KBM-7 (cell line): ENCODE measurements around the gene SUGT1.
A peak's percentile ranks its signal among the peaks of the same experiment; 100 is the strongest.
"Not testable (repeated sequence)": the region's sequence is repeated elsewhere in the genome, so short reads cannot be mapped to it uniquely, and the experiment has no call there.

Experiments used
- DNase-seq: peaks from one replicate; pipeline ENCODE4 v3.0.0-alpha.2; 2015
- in situ Hi-C: fragments of 300-500 bp; cut with MboI; formaldehyde crosslinking; loops from 2 replicates; pipeline ENCODE4 v1.14.3; 2020; ENCODE audit warnings: low sequenced_read_pairs, low pct_unique_long_range_greater_than_20kb, mixed read lengths

Gene SUGT1

DNA sequence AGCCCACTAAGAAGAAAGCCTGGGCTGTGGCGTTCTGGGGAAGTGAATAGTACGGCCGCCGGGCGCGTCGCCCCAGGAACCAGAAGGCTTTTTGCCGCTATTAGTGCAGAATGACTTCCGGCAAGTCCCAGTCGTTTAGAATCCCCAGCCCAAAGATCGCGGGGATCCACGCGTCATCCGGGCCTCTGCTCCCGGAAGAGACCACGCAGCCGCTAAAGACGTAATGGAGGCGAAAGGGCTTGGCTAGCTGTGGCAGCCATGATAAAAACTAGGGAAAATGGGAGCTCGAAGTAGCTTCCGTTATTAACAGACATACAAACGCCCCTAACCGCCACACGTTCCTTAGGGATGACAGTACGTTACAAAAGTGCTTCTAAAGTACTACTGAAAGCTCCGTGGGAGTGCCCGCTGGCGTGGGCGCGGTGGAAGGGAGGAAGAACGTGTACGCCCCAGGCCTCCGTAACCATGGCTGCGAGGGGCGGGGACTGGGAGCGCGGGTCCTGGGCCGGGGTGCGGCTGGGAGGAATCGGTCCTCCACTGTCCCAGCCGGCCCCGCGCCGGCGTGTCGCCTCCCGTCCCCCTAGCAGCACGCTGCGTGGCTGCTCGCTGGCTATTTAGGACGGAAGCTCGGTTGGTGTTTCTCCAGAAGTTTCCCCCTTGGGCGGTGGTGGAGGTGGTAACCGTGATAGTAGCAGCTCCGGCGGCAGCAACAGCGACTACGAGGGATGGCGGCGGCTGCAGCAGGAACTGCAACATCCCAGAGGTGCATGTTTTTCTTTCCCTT lies at the start of gene SUGT1:
Gene SUGT1 (plus strand): TSS at position 641 of the 784 bp plus-strand sequence. CDS start 85 bp downstream, at position 726.
- in situ Hi-C loops, result no loop called here
- peak; percentile 98 for DNase-seq

- in situ Hi-C loops, result not testable (repeated sequence)
These were observed 49.3 kb upstream of the SUGT1 start for GRCh38 chr13:52603316-52603715.

GRCh38 chr13:52606126-52606525 lies 46.5 kb upstream of the SUGT1 start:
- in situ Hi-C loops, DNase-seq: not testable (repeated sequence)

More at GRCh38 chr13:52603316-52603715, 49.3 kb upstream of the SUGT1 start:
- DNase-seq, result not testable (repeated sequence)

DNA sequence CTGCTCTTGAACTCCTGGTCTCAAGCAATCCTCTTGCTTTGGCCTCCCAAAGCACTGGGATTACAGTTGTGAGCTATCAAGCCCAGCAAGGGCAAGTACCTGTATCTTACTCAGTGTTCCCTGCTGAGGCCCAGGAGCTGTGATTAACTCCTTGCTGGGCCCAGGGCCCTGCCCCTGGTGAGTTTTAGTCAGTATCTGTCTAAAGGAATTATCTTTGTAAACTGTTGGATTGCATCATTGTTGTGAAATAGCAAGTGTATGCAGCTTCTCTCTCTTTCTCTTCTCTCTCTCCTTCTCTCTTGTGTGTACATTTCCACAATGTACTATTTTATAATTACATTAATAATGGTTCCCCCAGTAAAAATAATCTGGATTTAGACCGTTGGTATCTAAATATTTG lies 45.8 kb upstream of the SUGT1 start:
- in situ Hi-C loops, DNase-seq: not testable (repeated sequence)

DNA sequence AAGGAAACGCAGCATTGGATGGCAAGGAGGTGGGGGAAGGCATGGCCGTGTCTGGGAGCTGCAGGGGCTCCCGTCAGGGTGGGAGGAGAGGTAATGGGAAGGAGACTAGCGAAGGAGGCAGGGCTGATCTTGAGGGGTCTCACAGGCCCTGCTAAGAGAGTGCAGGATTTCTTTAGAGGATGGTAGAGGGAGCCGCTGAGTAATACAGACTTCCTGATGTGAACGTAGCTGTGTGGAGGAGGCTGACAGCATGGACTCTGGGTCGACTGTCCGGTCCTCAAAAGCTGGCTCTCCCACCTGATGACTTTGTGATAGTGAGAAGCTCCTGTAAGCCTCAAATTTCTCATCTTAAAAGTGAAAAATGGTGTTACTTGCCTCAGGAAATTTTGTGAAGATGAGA lies 44.5 kb upstream of the SUGT1 start:
- DNase-seq, in situ Hi-C loops: not testable (repeated sequence)

DNA sequence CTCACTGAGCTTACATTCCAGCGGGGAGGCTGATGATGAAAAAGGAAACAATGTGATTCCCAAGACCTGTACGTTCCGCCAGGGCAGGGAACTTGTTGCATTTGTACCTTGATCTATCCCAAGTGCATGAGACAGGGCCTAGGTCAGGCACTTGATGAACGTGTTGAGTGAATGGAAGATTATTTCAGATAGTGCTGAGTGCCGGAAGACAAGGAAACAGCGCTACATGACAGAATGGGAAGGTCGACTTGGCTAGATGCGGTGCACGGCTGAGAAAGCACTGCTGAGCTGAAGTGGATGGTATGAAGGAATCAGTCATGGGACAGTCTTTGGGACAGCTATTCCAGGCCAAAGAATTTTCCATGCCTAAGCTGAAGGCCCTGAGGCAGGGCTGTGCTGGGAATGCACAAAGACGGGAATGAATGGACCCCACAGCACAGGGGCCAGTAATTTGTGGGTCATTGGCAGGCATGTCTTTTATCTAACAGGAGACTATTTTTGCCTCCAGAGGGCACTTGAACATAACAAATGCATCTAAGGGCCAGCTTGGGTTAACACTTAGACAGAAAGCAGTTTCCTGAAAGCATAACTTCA lies 43.5 kb upstream of the SUGT1 start:
- in situ Hi-C loops, result not testable (repeated sequence)
- DNase-seq, result peak; percentile 62

GRCh38 chr13:52610158-52610557 lies 42.5 kb upstream of the SUGT1 start:
- DNase-seq, in situ Hi-C loops: not testable (repeated sequence)

DNA sequence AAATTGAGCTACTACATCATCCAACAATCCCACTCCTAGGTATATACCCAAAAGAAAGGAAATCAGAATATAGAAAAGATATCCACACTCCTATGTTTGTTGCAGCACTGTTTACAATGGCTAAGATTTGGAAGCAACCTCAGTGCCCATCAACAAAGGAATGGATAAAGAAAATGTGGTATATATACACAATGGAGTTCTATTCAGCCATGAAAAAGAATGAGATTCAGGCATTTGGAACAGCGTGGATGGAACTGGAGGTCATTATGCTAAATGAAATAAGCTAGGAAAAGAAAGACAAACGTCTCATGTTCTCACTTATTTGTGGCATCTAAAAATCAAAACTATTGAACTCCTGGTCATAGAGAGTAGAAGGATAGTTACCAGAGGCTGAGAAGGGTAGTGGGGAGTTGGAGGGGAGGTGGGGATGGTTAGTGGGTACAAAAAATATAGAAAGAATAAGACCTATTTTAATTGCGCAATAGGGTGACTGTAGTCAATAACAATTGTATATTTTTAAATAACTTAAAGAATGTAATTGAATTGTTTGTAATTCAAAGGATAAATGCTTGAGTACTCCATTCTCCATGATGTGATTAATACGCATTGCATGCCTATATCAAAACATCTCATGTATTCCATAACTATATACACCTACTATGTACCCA lies 37.4 kb upstream of the SUGT1 start:
- in situ Hi-C loops, result no loop called here

DNA sequence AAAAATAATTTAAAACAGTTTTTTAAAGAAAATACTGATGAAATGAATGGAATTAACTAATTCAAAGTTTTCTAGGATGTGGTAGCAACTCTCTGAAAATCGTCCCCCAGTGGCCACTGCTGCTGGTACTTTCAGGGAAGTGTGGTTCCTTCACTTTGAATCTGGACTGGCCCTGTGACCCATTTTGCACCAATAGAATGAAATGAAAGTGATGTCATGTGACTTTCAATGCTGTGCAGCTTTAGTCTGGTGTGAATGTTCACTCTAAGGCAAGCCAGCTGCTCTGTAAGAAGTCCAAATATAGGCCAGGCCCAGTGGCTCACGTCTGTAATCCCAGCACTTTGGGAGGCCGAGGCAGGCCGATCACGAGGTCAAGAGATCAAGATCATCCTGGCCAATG lies 36.8 kb upstream of the SUGT1 start:
- in situ Hi-C loops, result no loop called here
- no peak for DNase-seq

More for the DNA sequence above, 37.4 kb upstream of the SUGT1 start:
- DNase-seq, result no peak

GRCh38 chr13:52617070-52618060 lies 35.3 kb upstream of the SUGT1 start:
- in situ Hi-C loops, result no loop called here
- DNase-seq, result peak; percentile 96

DNA sequence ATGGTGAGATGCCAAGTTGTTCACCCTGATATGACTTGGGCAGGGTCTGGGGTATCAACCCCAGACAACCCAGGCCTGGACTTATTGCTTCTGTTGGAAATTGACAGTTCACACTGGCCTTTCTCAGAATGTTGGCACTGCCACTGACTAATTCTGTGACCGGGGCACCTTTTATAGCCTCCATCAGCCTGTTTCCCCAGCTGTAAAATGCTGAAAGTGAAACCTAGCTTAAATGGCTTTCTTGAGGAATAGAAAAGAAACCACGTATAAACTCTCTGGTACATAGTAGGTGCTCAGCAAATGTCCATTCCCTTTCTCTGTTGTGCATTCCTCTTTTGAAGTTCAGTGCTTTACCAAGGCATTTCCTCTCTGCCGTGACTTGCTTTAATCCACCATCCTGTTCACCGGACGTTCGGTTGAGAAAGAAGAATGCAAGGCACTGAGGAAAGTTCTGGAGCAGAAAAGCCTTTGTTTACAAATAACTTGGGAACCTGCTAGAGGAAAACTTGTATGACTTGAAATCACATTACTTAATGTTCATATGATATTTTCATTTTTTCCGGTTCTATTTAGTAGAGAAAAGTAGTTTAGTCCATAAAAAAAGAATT lies 21.4 kb upstream of the SUGT1 start:
- in situ Hi-C loops, DNase-seq: not testable (repeated sequence)

DNA sequence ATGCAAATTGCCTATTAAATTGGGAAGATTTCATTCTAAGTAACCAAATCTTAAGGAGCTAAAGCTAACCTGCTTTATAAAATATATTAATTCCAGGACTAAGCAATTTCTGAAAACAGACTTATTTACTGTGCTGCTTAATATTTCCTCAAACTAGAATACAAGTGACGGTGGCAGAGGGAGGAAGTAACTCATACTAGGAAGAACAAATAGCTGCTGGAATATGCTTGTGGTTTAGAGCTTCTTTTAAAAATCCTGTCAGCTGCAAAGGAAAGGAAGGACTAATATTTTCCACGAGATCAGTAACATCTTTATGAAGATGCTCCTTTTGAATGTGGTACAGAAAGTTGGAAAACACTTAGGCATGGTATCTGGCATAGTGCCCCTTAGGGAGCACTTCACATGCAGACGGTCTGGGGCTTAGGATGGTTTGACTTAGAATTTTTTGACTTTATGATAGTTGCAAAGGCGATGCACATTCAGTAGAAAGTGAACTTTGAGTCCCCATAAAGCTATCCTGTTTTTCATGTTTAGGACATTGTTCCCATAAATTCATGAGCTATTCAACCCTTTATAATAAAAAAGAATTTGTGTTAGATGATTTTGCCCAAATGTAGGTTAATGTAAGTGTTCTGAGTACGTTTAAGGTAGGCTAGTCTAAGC lies 13.8 kb upstream of the SUGT1 start:
- in situ Hi-C loops, result no loop called here
- peak; percentile 11 for DNase-seq

- no peak for DNase-seq
- in situ Hi-C loops, result no loop called here
These were observed 10.5 kb upstream of the SUGT1 start, which contains the start of gene HNRNPA1L2 for GRCh38 chr13:52642131-52642530. HNRNPA1L2 (plus strand) TSS chr13:52642431; CDS start chr13:52642493, 62 bp downstream.

DNA sequence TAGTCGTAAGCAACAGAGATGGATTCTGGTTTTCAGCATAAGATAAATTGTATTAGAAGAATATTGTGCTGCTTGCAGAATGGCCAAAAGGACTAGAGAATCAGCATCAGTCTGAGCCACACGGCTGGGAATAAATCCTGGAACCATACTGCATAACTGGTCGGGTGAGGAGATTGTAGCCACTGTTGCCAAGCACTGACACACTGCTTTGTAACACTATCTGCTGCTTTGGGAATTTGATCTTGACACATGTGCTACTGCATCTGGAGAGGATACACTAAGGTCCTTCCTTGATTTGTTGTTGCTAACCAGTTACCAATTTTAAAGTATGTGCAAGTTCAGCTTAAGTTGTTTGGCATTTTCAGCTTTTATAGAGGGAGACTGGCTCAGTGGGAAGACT lies 8.5 kb upstream of the SUGT1 start:
- in situ Hi-C loops, result no loop called here
- DNase-seq, result no peak

DNA sequence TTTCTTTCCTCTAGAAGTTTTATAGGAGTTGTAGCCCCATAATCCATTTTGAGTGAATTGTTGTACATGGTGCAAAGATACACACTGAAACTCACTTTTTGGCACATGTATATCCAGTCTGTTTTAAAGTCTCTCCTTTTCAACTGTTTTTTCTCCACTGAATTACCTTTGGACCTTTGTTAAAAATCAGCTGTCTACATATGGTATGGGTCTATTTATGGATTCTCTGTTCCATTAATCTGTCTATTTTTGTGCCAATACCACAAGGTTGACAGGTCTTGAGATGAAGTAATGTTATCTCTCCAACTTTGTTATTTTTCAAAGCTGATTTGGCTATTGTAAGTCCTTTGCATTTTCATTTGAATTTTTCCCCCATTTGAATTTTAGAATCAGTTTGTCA lies 5.7 kb upstream of the SUGT1 start:
- DNase-seq, result no peak

DNA sequence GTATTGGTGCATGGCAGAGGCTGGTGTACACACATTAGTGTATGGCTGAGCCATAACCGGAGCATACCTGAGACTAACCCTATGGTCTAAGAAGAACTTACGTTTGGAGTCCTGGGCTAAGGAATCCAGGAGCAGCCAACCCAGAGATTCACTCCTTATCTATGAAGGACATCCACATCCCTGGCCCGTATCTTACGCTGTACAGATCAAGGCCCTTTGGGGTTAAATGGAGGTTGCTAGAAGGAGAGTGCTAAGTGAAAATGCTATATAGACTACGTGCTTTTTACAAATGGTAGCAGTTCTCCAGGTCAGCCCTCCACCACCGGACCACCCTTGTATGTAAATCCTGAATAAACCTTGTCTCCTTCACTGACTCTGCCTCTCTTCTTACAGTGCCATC lies 1.9 kb upstream of the SUGT1 start:
- no peak for DNase-seq
- in situ Hi-C loops, result no loop called here

More for the DNA sequence above, 5.7 kb upstream of the SUGT1 start:
- in situ Hi-C loops, result no loop called here

- in situ Hi-C loops, result no loop called here
These were observed 790 bp upstream of the SUGT1 start for GRCh38 chr13:52651897-52652195.

GRCh38 chr13:52652980-52653303 lies 306 bp downstream of the SUGT1 start:
- no peak for DNase-seq
- in situ Hi-C loops, result no loop called here

More at GRCh38 chr13:52651897-52652195, 790 bp upstream of the SUGT1 start:
- DNase-seq, result no peak
